Left lung (tissue), 10 donors: ENCODE data around the gene LRRC9. TPM values are rescaled to one million over a fixed set of nuclear protein-coding genes. Genes with fewer than 3 reads are reported as not detected.

Source experiments
- ATAC-seq: fragments of 200-7000 bp; cut with Tn5 transposase; one replicate; pipeline ENCODE4 v1.9.1; 2020; ENCODE audit warnings: moderate library complexity
- DNase-seq, 4 donors: peaks; one replicate each; pipeline ENCODE4 v3.0.0-alpha.2; 2013 to 2020
- H3K27ac ChIP-seq, 2 donors: fragments of 200-600 bp; sonication (generic) in 1 of 2; one replicate each; pipeline versions ENCODE4 v1.5.0 to v1.8.0; 2020 to 2021
- H3K27me3 ChIP-seq, 2 donors: fragments of 200-600 bp; sonication (generic) in 1 of 2; one replicate each; pipeline versions ENCODE4 v1.5.0 to v1.8.0; 2020 to 2021
- H3K36me3 ChIP-seq, 2 donors: fragments of 200-600 bp; sonication (generic) in 1 of 2; one replicate each; pipeline versions ENCODE4 v1.5.0 to v1.8.0; 2020 to 2021
- H3K4me1 ChIP-seq, 2 donors: fragments of 200-600 bp; one replicate each; pipeline ENCODE4 v1.8.0; 2021
- H3K4me3 ChIP-seq, 2 donors: fragments of 200-600 bp; sonication (generic) in 1 of 2; one replicate each; pipeline versions ENCODE4 v1.5.0 to v1.8.0; 2020 to 2021; ENCODE audit warnings: mild to moderate bottlenecking in 1 of 2
- H3K9me3 ChIP-seq, 2 donors: fragments of 200-600 bp; sonication (generic) in 1 of 2; one replicate each; pipeline versions ENCODE4 v1.5.0 to v1.8.0; 2020 to 2021
- intact Hi-C, 2 donors: fragments of 100-400 bp; cut with DNase I; formaldehyde crosslinking; loops; one replicate each; pipeline versions ENCODE4 v1.11.2 to v1.14.2; 2022
- polyA plus RNA-seq, 6 donors: library from polyadenylated mRNA; unstranded; fragments of 120-200 nt; gene quantifications; one replicate each; pipeline ENCODE4 v1.2.1, GENCODE V29; 2013; ENCODE audit not compliant: insufficient read length in 6 of 6
- total RNA-seq, 2 donors: library from RNA; stranded (reverse); fragmentation: NEBNext Ultra II Directional; extraction: Animal tissue kit (Norgen Biotek cat#: 25700); gene quantifications; one replicate each; pipeline ENCODE4 v1.2.1, GENCODE V29; 2021
- TF ChIP-seq, protein P1 (sequence below), 2 donors: fragments of 200-600 bp; sonication (generic) in 1 of 2; IDR thresholded peaks; one replicate each; pipeline versions ENCODE4 v1.5.0 to v1.8.0; 2021; ENCODE audit warnings: antibody characterized with exemption in 2 of 2
- donor health status: DM: no; HTN: yes; CAD: no.
- donor health status: DM: no; HTN: no; CAD: no.

Gene LRRC9
- total and polyA plus RNA-seq, 8 donors: 0.05 to 2.2 (median 0.69) TPM; not detected in 1

DNA sequence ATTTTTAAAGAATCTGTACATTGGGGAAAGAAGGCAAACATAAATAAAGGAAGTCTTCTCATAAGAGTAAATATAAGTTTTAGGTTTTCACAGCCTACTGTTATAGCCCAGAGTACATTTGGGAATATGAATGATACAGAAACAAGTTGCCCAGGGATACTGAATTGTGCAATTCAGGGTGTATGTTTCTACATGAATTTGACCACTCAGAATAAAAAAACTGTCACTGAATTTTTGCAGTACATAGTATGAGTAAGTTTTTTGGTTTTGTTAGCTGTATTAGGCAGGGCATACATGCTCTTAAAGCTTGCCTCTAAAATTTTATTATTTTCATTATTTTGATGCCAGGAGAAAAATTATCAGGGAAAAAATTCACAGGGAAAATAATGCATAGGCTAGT lies 165.1 kb downstream of the LRRC9 start:
- no peaks in the 10 kb centered on the region for H3K36me3 ChIP-seq
- H3K9me3 ChIP-seq: no peaks in the 10 kb centered on the region
- no peaks in the 10 kb centered on the region for H3K4me1 ChIP-seq
- DNase-seq (no peak), ATAC-seq (no peak)
- H3K27ac ChIP-seq: no peak overlapping the region
- intact Hi-C loops: loop anchor here in 1 of 2 donors (10.0 kb wide), 1 partner anchor 80 kb away; the partner anchor contains the start of gene DHRS7
- TF ChIP-seq, protein P1, sequence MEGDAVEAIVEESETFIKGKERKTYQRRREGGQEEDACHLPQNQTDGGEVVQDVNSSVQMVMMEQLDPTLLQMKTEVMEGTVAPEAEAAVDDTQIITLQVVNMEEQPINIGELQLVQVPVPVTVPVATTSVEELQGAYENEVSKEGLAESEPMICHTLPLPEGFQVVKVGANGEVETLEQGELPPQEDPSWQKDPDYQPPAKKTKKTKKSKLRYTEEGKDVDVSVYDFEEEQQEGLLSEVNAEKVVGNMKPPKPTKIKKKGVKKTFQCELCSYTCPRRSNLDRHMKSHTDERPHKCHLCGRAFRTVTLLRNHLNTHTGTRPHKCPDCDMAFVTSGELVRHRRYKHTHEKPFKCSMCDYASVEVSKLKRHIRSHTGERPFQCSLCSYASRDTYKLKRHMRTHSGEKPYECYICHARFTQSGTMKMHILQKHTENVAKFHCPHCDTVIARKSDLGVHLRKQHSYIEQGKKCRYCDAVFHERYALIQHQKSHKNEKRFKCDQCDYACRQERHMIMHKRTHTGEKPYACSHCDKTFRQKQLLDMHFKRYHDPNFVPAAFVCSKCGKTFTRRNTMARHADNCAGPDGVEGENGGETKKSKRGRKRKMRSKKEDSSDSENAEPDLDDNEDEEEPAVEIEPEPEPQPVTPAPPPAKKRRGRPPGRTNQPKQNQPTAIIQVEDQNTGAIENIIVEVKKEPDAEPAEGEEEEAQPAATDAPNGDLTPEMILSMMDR (IDR thresholded peaks at IDR 0.05): no peak
- H3K4me3 ChIP-seq: no peak overlapping the region
- no peaks in the 10 kb centered on the region for H3K27me3 ChIP-seq

DNA sequence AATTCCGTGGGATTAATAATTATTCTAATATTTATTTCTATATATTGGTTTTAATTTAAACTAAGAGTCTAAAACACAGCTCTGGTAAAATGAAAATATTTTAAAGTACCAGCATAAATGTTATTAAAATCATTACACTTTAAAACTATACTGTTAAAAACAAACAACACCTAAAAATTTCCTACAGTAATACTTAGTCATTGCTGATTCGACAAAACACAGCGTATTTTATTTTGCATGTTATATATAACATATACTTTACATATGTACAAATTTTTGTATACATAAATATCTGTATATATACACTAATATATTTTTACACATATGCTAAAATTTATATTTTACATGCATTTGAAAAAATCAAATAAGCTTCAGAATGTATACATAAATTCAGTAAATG lies 165.7 kb downstream of the LRRC9 start:
- DNase-seq: no peak
- H3K27ac ChIP-seq: no peak overlapping the region
- ATAC-seq: no peak
- no peaks in the 10 kb centered on the region for H3K36me3 ChIP-seq
- TF ChIP-seq, protein P1 (IDR thresholded peaks at IDR 0.05): no peak
- H3K4me1 ChIP-seq: no peaks in the 10 kb centered on the region
- no peaks in the 10 kb centered on the region for H3K27me3 ChIP-seq
- H3K4me3 ChIP-seq: no peak overlapping the region
- intact Hi-C loops: loop anchor here in 1 of 2 donors (10.0 kb wide), 1 partner anchor 79 kb away; the partner anchor contains the start of gene DHRS7
- H3K9me3 ChIP-seq: no peaks in the 10 kb centered on the region

DNA sequence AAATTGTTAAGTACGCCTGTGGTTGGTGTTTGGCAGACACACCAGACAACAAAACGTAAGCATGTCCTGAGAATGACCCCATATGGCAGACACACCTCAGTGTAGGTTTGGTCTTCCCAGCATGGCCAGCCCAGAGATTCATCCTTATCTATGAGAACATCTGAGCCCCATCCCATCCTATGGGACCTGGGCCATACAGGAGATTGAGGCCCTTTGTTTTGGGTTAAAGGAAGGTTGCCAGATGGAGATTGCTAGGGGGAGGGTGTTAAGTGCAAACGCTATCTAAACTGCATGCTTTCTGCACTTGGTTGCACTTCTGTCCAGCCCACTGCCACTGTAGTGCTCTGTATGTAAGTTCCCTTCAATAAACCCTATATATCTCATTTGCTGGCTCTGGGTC lies 167.7 kb downstream of the LRRC9 start:
- no peaks in the 10 kb centered on the region for H3K9me3 ChIP-seq
- H3K36me3 ChIP-seq: no peaks in the 10 kb centered on the region
- H3K27me3 ChIP-seq: no peaks in the 10 kb centered on the region
- no peak overlapping the region for H3K4me3 ChIP-seq
- H3K27ac ChIP-seq: no peak overlapping the region
- intact Hi-C loops: loop anchor here in 1 of 2 donors (10.0 kb wide), 1 partner anchor 77 kb away; the partner anchor contains the start of gene DHRS7
- H3K4me1 ChIP-seq: peaks cover 0 to under 1% of the 10 kb centered on the region in 2 donors
- TF ChIP-seq, protein P1 (IDR thresholded peaks at IDR 0.05): no peak
- DNase-seq (no peak), ATAC-seq (no peak)

DNA sequence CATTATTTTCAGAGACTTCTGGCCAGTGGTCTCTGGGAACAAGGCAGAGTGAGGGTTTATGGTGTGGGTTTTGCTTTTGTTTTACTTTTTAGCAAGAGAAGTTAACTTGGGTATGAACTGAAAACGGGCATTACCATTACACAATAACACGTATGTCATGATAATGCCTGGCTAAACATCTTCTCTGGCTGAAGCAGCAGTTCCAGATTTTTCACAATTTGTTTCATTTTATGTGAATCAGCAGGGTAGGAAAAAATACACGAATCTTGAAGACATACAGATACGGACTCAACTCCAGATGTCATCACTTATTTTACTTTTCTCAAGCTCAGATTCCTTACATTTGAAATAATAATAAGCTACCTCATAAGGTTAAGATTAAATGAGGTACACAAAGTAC lies 169.3 kb downstream of the LRRC9 start:
- TF ChIP-seq, protein P1 (IDR thresholded peaks at IDR 0.05): no peak
- Histone ChIP-seq H3K4me3 (no peak overlapping the region), H3K9me3 (no peaks in the 10 kb centered on the region), H3K36me3 (no peaks in the 10 kb centered on the region), H3K27me3 (no peaks in the 10 kb centered on the region), H3K4me1 (peaks cover 0 to 16% of the 10 kb centered on the region in 2 donors), H3K27ac (no peak overlapping the region)
- ATAC-seq: no peak
- DNase-seq: no peak
- intact Hi-C loops: loop anchor here in 1 of 2 donors (10.0 kb wide), 1 partner anchor 76 kb away; the partner anchor contains the start of gene DHRS7

DNA sequence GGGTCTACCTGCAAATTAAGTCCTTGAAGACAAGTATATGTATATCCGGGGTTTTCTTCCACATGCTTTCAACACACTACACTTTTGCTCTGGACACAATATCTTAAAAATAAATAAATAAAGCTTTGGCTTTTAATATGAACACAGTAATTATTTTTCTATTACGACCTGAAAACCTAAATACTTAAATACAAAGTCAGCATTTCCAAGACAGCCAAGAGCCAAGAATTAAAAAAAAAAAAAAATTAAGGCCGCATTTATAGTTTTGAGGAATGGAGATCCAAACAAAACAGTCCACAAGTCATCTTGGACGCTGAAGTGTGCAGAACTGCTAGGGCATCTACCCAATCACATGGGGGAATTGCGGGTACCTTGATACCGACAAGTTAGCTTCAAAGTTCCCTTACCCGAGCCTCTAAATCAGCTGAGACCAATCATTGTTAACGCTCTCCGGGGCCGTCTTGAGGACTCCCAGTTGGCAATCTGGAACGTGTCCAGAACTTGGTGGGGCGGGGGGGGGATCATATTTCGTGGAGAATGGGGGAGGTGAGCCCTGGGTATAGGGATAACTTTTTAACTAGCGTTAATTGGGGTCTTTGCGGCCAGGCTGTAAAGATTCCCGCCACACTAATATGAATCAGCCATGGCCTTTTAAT lies 171.0 kb downstream of the LRRC9 start:
- TF ChIP-seq, protein P1 (IDR thresholded peaks at IDR 0.05): no peak
- H3K36me3 ChIP-seq: no peaks in the 10 kb centered on the region
- H3K4me3 ChIP-seq: peak overlapping the region; percentile 62 to 66
- H3K27ac ChIP-seq: peak overlapping the region; percentile 99
- no peaks in the 10 kb centered on the region for H3K9me3 ChIP-seq
- peak in 3 of 4 donors; percentile 52 to 89 (median 84) for DNase-seq
- H3K4me1 ChIP-seq: peaks cover 0 to 26% of the 10 kb centered on the region in 2 donors
- H3K27me3 ChIP-seq: no peaks in the 10 kb centered on the region
- intact Hi-C loops: no loop called here
- ATAC-seq: peak; percentile 36
